ENCODE data around the gene VIP.
"Not testable (repeated sequence)": the region's sequence is repeated elsewhere in the genome, so short reads cannot be mapped to it uniquely, and the experiment has no call there.

VIP gene

DNA sequence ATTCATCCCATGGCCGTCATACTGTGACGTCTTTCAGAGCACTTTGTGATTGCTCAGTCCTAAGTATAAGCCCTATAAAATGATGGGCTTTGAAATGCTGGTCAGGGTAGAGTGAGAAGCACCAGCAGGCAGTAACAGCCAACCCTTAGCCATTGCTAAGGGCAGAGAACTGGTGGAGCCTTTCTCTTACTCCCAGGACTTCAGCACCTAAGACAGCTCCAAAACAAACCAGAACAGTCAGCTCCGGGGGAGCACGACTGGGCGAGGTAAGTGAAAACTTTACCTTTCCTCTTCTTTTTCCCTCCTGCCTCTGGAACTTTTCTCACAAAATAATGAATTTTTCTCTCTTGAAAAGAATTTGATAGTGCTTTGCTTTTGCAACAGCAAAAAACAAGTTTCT, at the start of gene VIP:
TSS of gene VIP (plus strand) at position 104 of the 400 bp plus-strand sequence. CDS start 1,381 bp downstream, outside the sequence.
- no peak for DNase-seq (ENCODE audit: low read depth)

DNA sequence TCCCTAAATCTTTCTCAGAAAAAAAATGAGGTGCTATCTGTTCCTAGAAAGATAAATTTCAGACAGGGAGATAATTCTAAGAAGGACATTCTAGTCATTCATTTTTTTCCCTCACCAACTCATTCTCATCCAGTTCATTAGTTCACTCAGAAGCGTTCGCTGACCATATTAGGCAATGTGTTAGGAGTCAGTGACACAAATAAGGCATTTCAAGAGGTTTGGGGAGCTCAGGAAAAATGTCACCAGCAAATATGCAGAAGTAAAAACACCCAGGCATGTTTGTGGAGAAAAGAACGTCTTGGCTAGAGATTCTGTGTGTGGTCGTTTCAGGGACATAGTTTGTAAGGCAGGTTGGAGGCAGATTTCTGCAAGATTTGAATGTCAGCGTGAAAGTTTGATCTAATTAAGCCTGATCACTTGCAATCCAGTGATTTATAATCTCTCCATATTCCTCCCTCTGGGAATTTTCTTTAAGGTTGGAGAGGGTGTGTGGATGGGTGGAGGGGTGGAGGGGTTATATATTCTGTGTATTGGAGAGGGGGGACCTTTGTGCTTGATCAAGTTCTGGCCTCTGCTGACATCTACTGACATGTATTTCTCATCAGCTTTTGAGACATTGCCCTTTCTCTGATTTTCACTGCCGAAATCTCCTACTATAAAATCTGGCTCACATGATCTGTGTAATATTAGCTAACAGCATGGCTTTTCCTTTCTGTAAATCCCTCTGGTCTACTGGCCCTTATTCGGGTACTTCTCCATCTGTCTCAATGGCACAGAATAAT, 49.3 kb upstream of the VIP start:
- DNase-seq (ENCODE audit: low read depth): no peak

DNA sequence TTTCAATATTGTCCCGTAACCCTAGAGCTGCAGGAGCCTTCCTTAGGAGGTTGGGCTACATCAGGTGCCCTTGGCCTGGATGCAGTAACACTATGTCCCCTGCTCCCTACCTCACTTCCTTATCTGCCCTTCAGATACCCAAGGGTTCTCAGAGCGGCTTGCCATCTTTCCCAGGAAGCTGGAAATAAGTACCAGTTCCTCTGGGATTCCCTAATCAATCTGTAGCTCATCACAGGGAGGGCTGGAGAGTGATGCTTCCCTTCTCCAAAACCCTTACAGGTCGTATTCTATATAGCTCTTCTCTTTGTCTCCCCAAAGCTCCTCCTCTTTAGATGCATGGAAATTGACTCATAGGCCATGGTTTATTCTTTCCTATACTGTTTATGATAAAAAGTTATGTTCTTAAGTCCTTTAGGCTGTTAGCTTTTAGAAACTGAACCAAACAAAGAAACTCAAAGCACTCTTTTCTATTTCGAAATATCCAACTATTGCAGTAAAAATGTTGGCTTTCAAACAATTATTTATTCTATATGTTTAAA, 48.7 kb upstream of the VIP start:
- DNase-seq (ENCODE audit: low read depth): no peak

DNA sequence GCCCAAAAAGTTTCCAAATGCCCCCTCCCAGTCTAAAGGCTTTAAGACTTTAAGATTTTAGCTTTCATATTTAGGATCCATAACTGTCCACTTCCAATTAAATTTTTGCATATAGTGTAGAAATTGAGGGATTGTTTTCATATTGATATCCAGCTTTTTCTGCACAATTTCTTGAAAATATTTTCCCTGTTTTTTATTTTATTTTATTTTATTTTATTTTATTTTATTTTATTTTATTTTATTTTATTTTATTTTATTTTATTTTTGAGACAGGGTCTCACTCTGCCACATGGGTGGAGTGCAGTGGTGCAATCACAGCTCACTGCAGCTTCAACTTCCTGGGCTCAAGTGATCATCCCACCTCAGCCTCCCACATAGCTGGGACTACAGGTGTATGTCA, 46.8 kb upstream of the VIP start:
- not testable (repeated sequence) for DNase-seq (ENCODE audit: low read depth)

DNA sequence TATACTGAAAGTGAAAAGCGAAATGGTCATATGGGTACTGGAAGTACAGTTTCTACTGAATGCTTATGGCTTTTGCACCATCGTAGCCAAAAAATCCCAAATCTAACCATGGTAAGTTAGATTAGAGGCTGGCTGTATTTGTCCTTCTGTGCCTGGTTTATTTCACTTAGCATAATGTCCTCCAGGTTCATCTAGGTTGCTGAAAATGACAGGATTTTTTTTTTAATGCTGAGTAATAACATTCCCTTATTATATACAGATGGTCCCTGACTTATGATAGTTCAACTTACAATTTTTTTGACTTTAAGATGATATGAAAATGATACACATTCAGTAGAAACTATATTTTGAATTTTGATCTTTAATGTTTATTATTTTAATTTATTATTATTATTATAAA, 45.3 kb upstream of the VIP start:
- no peak for DNase-seq (ENCODE audit: low read depth)

DNA sequence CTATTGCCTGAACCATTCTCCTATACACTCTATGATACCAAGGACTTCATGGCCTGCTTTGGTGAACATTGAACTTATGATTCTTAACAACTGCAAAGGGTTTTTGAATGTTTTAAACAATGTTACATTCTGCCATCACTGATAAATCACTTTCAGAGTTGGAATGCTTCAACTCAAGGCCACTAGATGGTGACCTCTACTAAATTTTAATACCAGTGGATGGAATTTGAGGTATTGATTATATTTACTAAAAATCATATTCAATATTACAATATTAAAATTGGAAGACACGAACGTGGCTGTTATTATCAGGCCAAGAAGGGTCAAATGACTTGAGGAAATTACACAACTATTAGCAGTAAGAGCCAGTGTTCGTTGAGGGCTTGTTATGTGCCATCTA, 34.3 kb upstream of the VIP start:
- DNase-seq (ENCODE audit: low read depth): no peak

DNA sequence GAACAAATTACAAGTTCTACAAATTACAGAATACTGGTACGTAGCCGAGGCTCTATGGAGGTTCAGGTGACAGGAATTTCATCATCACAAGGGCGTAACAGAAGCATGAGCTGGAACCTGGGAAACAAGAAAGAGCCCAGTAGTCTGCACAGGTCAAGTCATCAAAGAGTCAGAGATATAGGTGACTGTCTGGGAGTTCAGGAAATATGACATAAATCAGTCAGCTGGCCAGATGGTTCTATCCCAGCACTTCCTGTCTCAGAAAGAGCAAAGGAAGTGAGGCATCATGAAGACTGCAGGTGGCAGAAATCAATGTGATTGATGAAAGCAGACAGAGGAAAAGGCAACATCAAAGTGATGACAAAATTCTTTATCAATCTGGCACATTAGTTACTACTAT, 29.6 kb upstream of the VIP start:
- no peak for DNase-seq (ENCODE audit: low read depth)

DNA sequence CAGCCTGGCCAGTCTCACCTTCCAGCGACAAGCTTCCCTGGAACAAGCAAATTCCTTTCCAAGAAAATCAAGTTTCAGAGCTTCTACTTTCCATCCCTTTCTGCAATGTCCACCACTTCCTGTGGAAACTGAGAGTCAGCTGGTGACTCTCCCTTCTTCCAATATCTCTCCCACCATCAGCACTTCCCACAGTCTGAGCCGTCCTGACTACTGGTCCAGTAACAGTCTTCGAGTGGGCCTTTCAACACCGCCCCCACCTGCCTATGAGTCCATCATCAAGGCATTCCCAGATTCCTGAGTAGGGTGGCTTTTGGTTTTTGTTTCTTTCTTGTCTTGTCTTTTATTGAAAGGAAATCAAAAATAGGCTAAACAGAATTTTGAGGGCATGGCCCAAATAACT, 28.6 kb upstream of the VIP start:
- no peak for DNase-seq (ENCODE audit: low read depth)

DNA sequence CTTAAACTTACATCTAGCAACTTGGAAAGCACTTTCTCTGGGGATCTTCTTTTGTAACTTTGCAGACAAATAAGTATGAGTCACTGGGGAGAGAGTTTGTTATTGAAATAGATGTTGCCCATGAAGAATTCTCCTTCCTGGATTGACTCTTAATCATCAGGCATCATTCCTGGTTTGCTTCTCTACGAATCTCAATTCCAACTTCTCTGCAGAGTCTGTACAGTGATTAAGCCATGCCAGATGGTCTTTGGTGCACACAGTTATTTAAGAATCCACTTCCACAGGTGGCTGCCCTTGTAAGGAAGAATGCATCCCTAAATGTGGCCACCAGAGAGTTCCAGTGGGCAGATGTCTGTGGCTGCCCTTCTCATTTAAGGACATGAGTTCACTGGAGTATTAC, 27.2 kb upstream of the VIP start:
- DNase-seq (ENCODE audit: low read depth): no peak

DNA sequence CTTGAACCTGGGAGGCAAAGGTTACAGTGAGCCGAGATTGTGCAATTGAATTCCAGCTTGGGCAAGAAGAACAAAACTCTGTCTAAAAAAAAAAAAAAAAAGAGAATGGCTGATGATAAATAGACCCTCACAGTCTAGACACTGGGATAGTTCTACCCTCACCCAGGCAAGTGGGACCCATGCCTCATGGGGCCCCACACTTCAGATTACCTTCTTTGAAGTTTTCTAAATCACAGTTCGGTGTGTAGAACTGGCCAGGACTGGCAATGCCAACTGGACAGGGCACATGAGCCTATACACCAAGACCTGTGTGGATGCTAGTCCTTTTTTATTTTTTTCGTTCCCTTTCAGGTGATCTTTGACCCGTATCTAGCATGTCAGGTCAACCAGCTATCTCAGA, 24.3 kb upstream of the VIP start:
- no peak for DNase-seq (ENCODE audit: low read depth)

DNA sequence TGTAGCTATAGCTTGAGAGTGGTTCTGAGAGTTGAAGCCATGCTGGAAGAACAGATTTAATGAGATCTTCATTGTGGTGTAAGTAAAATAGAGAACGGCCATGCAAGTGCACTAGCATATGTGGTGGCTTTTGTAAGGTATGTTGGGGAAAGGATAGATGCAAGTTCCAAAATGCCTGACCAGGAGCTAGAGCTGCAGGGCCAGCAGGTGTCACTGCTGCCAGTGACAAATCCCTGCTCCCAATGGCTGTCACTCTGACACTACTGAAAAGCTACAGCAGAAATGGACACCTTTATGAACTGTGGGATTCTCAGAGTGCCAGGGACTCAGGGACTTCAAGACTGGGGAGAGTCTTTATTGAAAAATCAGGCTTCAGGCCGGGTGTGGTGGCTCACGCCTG, 23.1 kb upstream of the VIP start:
- DNase-seq (ENCODE audit: low read depth): no peak

DNA sequence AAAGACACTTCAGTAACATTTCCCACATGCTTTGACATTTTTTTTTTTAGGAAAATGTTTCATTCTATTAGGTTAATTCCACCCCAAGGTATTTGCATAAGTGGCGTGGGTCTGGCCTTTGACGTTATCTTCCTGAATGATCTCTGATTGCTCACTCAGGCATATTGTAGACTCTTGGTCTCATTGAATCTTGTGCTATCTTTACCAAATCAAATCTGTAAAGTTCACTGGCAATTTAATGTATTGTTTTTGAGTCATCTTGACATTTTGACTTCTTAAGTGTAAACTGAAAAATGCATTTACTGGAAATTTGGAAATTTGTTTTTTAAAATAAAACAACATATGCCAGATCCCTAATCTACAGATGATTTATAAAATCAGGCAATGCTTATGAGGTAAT, 16.0 kb upstream of the VIP start:
- DNase-seq (ENCODE audit: low read depth): no peak

DNA sequence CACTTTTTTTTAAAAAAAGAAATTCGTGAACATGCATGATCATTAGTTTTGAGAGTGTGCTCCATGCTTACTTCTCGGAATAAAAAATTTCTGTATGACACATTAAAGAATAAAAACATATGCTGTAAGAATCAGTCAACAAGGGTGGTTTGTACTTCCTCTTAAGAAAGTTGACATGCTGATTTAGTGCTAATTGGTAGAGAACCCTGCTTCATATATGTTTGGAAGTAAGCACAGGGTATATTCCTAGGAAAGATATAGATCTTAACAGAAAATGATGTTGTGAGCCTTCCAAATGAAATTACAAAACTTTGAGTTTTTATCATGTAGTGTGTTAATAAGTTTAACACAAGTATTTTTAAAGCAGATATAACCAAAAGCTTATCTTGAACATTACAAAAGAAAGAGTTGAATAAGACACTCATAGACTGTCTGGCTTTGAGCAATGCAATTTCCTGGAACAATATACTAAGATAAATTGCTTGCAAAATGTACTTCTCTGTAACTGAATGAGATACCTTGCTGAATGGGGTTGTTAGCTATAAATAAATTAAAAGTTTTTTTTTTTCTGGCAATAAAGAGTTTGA, 13.8 kb upstream of the VIP start:
- no peak for DNase-seq (ENCODE audit: low read depth)

DNA sequence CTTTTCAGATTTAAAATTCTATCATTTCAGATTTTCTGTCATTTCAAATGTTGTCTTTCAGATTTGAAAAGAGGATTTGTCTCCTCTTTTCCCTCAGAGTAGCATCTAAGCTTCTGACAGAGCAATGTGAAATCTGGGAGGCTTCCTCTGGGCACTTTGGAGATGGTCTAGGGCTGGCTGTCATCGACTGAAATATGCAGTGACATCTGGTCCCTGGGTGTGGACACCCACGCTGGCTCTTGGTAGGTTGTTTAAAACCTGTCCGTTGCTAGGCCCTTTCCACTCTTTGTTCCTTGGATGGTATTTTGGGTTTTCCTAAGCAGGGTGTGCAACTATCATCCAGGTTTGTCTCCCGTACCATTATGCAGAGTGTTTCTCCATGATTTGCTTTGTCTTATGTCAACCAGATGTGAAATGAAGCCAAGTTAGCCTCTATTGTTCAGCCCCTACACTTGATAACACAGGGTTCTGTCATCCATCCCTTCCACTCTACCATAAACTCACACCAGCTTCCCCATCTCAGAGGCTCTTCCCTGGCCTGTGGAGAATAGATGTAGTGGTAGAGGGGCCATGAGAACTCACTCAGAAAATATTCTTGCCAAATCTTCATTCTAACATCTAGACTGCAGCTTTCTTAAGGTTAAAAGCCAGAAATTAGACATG, 5.0 kb upstream of the VIP start:
- no peak for DNase-seq (ENCODE audit: low read depth)

DNA sequence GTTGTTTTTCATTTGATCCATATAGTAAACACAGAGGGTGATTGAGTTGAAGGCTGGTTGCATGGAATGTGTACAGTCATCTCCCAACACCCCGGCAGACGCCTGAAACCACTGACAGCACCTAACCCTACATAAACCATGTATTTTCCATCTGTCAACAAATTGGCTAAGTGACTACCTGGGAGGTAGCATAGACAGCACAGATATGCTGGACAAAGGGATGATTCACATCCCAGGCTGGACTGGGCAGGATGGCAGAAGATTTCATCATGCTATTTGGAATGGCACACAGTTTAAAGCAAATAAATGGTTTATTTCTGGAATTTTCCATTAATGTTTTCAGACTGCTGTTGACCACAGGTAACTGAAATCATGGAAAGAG, 4.4 kb upstream of the VIP start:
- DNase-seq (ENCODE audit: low read depth): no peak

DNA sequence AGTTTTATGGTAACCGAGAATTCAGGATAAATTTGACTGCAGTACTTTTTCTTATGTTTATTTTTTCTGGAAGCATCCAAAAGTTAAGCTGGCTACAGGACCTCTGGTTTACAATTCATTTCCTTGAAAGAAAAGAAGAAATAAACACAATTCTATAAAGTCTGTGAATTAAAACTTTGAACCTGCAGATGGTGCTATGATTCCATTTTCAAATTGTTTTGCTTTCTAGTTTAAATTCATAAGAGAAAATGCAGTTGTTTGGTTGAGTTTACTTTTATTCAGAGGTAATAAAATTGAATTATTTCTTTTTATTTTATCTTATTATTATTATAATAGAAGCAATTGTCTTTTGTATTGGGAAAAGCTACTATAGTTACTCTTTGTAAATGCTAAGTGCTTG, 1.8 kb upstream of the VIP start:
- DNase-seq (ENCODE audit: low read depth): no peak

DNA sequence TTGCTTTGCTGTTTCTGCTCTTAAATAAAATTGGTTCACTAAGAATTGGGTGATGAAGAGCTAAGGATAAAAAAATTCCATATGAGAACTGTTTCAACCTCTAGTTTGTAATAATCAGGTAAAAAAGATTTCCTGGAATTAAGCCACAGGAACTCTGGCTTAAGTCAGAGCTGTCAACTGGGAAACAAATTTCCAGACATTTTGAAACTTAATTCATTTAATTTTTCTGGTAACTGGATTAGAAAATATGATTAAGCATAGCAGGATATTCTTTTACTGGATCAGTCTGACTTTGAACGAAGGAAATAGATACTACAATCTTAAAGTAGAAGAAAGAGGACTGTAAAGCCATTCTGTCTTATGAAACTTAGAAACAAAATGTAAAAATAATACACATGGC, 1.3 kb upstream of the VIP start:
- no peak for DNase-seq (ENCODE audit: low read depth)

DNA sequence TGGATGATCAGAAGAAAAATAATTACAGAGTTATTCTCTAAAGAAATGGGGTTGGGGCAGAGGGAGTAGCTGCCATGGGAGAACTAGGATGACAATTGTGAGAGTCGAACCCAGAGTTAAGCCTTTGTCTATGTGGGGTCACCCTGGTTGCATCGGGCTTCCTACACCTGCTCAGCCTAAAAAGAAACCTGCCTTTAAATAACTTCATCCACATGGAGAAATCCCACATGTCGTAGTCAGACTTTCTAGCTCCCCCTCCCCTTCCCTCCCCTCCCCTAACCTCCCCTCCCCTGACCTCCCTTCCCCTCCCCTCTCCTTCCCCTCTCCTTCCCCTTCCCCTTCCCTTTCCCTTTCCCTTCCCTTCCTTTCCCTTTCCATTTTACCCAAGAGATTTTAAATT, 14.7 kb downstream of the VIP start:
- DNase-seq (ENCODE audit: low read depth): no peak

DNA sequence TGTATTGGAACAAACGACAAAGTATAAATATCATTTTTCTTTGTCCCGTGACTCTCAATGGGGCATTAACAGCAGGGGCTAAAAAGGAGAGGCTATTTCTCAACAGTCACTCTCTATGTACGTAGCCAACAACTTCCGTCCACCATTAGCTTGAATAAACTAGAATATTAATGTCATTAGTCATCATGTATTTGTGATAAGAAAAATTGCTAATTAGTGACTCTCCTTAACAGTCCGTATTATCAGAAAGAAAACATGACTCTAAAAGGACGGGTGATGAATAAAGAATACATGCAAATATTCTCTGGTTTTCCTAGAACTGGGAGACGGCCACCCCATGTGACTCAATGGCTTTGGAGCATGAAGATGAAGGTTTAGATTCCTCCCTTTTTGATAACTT, 18.6 kb downstream of the VIP start:
- no peak for DNase-seq (ENCODE audit: low read depth)

DNA sequence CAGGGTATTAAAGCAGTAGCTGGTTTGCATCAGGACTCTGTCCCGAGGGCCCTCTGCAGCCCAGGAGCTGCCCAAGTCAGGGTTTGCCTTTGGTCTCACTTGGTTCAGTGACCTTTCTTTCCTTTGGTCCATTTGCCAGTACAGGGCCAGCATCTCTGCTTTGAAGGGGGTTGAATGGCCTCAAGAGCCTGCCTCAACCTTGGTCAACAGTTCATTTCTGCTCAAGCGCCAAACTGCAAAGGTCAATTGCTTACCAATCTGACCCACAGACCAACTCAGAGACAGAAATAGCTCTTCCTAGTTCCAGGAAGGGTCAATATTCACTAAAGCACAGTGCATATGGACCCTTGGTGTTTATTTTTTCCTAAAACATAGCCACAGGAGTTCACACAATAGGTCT, 19.4 kb downstream of the VIP start:
- DNase-seq (ENCODE audit: low read depth): no peak

DNA sequence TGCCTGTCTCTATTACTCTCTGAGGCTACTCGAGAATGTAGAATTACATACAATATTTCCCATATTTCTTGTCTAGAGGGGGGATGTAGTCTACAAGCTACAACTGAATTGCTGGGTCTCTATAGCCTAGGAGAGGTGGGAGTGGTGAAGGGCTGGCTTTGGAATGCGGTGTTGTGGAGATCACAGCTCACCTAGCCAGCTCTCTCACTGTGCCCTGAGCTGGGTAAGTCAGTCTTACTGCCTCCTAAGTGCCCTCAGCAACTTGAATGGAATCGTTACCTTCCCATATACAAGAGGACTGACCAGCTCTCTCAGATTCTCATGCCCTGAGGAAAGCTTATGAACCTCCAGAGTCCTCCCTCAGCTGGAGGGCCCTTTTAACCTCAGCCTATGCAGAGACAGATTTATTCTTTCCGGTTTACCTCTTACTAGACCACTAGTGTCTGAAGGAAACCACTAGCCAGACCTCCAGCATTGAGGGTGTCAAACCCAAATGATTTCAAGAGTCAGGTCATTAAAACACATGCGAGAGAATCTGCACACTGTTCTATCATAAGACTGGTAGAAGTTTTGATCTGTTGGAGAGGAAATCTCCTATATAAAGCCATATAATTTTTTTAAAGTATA, 20.6 kb downstream of the VIP start:
- no peak for DNase-seq (ENCODE audit: low read depth)

DNA sequence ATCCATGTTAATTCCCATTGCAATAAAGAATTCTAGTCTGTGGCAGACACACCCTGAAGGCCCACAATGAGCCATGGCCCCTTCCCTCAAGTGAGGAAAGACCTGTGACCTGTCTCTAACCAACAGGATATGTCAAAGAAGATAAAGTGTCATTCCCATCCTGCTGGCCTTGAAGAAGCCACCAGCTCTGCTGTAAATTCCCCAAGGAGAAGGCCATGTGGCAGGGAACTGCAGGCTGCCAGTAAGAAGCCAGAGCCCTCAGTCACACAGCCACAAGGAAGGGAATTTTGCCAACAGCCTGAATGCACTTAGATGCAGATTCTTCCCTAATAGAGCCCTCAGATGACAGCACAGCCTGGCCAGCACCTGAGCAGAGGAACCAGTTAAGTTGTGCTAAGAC, 24.8 kb downstream of the VIP start:
- DNase-seq (ENCODE audit: low read depth): no peak

DNA sequence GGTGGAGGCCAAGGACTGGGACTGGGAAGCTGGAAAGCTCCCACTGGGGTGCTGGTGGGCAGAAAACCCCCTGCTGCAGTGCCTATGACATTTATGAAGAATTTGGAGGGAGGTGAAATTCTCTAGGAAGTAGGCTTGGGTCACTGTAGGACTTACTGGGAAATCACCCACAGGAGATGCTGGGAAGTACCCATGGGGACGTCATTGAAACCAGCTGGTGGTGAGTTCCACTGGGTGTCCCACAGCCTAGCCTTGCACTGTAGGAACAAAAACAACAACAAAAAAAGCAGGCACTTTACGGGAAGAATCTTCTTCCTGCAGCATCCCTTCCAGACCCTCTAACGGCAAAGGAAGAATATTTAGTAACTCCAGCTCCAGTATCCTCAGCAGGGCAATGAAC, 26.2 kb downstream of the VIP start:
- DNase-seq (ENCODE audit: low read depth): no peak

All from CMK (cell line).